ENCODE measurements around the gene AKR1B1. TPM values are rescaled to one million over a fixed set of nuclear protein-coding genes. Genes with fewer than 3 reads are reported as not detected.

Gene AKR1B1
- total and polyA plus RNA-seq, 2 of the 13 experiments (the other 11 are each of a cell fraction or from before 2014, with no cell fraction given), result 89.9 to 133 TPM

DNA sequence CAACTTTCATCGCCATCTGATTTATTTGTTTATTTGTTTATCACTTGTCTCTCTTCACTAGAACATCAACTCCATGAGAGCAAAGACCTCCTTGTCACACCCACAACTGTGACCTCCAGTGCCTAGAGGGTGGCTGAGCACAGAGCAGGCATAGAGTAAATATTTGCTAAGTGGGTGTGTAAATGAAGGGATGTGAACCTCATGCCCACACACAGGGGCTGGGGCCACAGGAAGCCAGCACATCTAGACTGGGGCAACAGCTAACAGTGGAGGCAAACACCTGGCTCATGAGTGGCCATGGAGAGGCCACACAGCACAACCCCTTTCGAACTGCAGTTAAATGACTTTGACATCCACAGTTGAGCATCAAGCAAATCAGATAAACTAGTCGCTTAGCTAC lies 39.8 kb downstream of the AKR1B1 start (continued):
- TF ChIP-seq, protein P1, sequence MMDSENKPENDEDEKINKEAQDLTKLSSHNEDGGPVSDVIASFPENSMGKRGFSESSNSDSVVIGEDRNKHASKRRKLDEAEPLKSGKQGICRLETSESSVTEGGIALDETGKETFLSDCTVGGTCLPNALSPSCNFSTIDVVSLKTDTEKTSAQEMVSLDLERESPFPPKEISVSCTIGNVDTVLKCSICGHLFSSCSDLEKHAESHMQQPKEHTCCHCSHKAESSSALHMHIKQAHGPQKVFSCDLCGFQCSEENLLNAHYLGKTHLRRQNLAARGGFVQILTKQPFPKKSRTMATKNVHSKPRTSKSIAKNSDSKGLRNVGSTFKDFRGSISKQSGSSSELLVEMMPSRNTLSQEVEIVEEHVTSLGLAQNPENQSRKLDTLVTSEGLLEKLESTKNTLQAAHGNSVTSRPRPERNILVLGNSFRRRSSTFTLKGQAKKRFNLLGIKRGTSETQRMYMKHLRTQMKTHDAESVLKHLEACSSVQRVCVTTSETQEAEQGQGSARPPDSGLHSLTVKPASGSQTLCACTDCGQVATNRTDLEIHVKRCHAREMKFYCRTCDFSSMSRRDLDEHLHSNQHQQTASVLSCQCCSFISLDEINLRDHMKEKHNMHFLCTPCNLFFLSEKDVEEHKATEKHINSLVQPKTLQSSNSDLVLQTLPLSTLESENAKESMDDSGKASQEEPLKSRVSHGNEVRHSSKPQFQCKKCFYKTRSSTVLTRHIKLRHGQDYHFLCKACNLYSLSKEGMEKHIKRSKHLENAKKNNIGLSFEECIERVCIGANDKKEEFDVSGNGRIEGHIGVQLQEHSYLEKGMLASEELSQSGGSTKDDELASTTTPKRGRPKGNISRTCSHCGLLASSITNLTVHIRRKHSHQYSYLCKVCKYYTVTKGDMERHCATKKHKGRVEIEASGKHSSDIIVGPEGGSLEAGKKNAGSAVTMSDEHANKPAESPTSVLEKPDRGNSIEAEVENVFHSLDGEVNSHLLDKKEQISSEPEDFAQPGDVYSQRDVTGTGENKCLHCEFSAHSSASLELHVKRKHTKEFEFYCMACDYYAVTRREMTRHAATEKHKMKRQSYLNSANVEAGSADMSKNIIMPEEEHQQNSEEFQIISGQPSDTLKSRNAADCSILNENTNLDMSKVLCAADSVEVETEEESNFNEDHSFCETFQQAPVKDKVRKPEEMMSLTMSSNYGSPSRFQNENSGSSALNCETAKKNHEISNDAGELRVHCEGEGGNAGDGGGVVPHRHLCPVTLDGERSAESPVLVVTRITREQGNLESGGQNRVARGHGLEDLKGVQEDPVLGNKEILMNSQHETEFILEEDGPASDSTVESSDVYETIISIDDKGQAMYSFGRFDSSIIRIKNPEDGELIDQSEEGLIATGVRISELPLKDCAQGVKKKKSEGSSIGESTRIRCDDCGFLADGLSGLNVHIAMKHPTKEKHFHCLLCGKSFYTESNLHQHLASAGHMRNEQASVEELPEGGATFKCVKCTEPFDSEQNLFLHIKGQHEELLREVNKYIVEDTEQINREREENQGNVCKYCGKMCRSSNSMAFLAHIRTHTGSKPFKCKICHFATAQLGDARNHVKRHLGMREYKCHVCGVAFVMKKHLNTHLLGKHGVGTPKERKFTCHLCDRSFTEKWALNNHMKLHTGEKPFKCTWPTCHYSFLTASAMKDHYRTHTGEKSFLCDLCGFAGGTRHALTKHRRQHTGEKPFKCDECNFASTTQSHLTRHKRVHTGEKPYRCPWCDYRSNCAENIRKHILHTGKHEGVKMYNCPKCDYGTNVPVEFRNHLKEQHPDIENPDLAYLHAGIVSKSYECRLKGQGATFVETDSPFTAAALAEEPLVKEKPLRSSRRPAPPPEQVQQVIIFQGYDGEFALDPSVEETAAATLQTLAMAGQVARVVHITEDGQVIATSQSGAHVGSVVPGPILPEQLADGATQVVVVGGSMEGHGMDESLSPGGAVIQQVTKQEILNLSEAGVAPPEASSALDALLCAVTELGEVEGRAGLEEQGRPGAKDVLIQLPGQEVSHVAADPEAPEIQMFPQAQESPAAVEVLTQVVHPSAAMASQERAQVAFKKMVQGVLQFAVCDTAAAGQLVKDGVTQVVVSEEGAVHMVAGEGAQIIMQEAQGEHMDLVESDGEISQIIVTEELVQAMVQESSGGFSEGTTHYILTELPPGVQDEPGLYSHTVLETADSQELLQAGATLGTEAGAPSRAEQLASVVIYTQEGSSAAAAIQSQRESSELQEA (CRISPR knock-in tag; IDR thresholded peaks at IDR 0.05; ENCODE audit: not compliant biosample characterization), result no peak
- TF ChIP-seq SSRP1 (CRISPR knock-in tag; IDR thresholded peaks at IDR 0.05) (0 out of 2 replicates have a peak, but pooled peaks have one; percentile 50), ZNF501 (CRISPR knock-in tag; IDR thresholded peaks at IDR 0.05) (no peak), SRSF9 (IDR thresholded peaks at IDR 0.05; ENCODE audit: borderline replicate concordance, insufficient read depth, low read depth, low read length, poor library complexity, severe bottlenecking) (no peak), PHB2 (IDR thresholded peaks at IDR 0.05; ENCODE audit: partially characterized antibody) (no peak), ZNF256 (CRISPR knock-in tag; conservative IDR thresholded peaks at IDR 0.05) (no peak), ZNF232 (CRISPR knock-in tag; IDR thresholded peaks at IDR 0.05; ENCODE audit: borderline replicate concordance) (no peak)
- TF ChIP-seq, protein P2, sequence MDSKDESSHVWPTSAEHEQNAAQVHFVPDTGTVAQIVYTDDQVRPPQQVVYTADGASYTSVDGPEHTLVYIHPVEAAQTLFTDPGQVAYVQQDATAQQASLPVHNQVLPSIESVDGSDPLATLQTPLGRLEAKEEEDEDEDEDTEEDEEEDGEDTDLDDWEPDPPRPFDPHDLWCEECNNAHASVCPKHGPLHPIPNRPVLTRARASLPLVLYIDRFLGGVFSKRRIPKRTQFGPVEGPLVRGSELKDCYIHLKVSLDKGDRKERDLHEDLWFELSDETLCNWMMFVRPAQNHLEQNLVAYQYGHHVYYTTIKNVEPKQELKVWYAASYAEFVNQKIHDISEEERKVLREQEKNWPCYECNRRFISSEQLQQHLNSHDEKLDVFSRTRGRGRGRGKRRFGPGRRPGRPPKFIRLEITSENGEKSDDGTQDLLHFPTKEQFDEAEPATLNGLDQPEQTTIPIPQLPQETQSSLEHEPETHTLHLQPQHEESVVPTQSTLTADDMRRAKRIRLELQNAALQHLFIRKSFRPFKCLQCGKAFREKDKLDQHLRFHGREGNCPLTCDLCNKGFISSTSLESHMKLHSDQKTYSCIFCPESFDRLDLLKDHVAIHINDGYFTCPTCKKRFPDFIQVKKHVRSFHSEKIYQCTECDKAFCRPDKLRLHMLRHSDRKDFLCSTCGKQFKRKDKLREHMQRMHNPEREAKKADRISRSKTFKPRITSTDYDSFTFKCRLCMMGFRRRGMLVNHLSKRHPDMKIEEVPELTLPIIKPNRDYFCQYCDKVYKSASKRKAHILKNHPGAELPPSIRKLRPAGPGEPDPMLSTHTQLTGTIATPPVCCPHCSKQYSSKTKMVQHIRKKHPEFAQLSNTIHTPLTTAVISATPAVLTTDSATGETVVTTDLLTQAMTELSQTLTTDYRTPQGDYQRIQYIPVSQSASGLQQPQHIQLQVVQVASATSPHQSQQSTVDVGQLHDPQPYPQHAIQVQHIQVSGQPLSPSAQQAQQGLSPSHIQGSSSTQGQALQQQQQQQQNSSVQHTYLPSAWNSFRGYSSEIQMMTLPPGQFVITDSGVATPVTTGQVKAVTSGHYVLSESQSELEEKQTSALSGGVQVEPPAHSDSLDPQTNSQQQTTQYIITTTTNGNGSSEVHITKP (CRISPR knock-in tag; IDR thresholded peaks at IDR 0.05; ENCODE audit: low read depth), result 0 out of 2 replicates have a peak, but pooled peaks have one; percentile 47
- TF ChIP-seq, protein P3, sequence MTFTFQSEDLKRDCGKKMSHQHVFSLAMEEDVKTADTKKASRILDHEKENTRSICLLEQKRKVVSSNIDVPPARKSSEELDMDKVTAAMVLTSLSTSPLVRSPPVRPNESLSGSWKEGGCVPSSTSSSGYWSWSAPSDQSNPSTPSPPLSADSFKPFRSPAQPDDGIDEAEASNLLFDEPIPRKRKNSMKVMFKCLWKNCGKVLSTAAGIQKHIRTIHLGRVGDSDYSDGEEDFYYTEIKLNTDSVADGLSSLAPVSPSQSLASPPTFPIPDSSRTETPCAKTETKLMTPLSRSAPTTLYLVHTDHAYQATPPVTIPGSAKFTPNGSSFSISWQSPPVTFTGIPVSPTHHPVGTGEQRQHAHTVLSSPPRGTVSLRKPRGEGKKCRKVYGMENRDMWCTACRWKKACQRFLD (CRISPR knock-in tag; IDR thresholded peaks at IDR 0.05; ENCODE audit: borderline replicate concordance), result no peak
- TF ChIP-seq, protein P4, sequence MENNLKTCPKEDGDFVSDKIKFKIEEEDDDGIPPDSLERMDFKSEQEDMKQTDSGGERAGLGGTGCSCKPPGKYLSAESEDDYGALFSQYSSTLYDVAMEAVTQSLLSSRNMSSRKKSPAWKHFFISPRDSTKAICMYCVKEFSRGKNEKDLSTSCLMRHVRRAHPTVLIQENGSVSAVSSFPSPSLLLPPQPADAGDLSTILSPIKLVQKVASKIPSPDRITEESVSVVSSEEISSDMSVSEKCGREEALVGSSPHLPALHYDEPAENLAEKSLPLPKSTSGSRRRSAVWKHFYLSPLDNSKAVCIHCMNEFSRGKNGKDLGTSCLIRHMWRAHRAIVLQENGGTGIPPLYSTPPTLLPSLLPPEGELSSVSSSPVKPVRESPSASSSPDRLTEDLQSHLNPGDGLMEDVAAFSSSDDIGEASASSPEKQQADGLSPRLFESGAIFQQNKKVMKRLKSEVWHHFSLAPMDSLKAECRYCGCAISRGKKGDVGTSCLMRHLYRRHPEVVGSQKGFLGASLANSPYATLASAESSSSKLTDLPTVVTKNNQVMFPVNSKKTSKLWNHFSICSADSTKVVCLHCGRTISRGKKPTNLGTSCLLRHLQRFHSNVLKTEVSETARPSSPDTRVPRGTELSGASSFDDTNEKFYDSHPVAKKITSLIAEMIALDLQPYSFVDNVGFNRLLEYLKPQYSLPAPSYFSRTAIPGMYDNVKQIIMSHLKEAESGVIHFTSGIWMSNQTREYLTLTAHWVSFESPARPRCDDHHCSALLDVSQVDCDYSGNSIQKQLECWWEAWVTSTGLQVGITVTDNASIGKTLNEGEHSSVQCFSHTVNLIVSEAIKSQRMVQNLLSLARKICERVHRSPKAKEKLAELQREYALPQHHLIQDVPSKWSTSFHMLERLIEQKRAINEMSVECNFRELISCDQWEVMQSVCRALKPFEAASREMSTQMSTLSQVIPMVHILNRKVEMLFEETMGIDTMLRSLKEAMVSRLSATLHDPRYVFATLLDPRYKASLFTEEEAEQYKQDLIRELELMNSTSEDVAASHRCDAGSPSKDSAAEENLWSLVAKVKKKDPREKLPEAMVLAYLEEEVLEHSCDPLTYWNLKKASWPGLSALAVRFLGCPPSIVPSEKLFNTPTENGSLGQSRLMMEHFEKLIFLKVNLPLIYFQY (CRISPR knock-in tag; IDR thresholded peaks at IDR 0.05; ENCODE audit: borderline replicate concordance), result no peak
- TF ChIP-seq, protein P5, sequence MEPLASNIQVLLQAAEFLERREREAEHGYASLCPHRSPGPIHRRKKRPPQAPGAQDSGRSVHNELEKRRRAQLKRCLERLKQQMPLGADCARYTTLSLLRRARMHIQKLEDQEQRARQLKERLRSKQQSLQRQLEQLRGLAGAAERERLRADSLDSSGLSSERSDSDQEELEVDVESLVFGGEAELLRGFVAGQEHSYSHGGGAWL (CRISPR knock-in tag; IDR thresholded peaks at IDR 0.05), result no peak

Measured in HepG2 (cell line).